DND-41 (cell line): ENCODE results near the gene PPP2R2D.

Experiments
- EZH2 ChIP-seq: IDR thresholded peaks from 3 replicates; pipeline ENCODE4 v1.6.1; 2012; ENCODE audit warnings: borderline replicate concordance, low read depth, mild to moderate bottlenecking, moderate library complexity, low read length, inconsistent platforms; ENCODE audit not compliant: severe bottlenecking
- TF ChIP-seq, protein P1 (sequence below): IDR thresholded peaks from 2 replicates; pipeline ENCODE4 v1.5.1; 2012; ENCODE audit warnings: borderline replicate concordance, low read length, moderate library complexity, mild to moderate bottlenecking; ENCODE audit not compliant: poor library complexity, severe bottlenecking; ENCODE audit errors: extremely low read depth

DNA sequence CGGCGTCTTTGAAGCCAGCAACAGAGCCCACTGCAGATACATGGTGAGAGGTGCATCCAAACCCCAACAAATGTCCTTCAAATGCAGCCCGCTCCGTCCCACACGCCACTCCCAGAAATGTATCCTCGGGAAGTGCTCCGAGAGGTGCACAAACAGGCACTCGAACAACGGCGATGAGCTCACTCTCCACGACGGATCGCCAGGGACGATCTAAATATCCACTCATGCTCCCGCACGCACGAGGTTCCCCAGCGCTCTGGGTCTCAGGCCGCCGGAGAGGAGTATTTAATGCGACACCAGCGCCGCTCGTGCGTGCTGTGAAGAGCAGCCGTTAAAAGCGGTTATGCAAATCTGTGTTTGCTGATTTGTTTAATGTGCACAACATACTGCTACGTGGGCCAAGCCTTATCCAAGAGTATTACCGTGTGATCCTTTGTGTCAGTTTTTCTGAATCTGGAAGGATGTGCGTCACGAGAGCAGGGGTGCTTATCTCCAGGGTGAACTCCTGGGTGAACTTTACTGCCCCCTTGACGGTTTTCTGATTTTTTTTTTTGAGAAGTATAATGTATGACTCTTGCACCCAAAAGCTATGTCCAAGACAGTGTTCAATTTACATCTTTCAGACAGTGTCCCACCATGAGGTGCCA is 48.5 kb upstream of the PPP2R2D start:
- TF ChIP-seq, protein P1, sequence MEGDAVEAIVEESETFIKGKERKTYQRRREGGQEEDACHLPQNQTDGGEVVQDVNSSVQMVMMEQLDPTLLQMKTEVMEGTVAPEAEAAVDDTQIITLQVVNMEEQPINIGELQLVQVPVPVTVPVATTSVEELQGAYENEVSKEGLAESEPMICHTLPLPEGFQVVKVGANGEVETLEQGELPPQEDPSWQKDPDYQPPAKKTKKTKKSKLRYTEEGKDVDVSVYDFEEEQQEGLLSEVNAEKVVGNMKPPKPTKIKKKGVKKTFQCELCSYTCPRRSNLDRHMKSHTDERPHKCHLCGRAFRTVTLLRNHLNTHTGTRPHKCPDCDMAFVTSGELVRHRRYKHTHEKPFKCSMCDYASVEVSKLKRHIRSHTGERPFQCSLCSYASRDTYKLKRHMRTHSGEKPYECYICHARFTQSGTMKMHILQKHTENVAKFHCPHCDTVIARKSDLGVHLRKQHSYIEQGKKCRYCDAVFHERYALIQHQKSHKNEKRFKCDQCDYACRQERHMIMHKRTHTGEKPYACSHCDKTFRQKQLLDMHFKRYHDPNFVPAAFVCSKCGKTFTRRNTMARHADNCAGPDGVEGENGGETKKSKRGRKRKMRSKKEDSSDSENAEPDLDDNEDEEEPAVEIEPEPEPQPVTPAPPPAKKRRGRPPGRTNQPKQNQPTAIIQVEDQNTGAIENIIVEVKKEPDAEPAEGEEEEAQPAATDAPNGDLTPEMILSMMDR: no peak
- no peak for TF ChIP-seq EZH2
